ENCODE data around the gene PRRX1.

The PRRX1 gene

DNA sequence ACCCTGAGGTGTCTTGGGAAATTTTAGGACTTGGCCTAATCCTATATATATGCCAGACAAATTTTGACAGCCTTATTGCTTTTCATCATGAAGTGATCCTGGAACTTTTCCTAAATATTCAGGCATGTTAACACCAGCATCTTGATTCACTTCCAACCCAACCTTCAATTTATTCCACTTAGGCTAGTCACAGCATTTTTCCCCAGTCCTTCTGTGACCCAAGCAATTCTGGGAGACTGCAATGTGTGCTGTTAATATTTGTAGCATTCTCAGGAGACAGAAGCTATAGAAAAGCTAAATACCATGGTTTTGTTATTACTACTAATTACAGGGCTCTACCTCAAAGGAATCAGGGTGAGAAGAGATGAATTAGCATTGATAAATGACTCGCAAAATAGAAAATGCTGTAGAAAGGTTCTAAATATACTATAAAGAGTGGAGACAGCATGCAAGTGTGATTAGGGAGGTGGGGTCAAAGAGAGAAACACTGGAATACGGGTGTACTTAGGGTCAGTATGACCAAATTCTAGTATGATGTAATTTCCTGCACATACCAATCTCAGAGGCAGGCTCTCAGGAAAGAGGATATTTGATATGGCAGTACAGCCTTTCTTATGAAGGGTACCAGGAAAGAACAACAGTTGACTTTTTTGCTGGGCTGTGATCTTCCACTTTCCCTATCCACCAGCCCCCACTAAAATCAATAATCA is 29.1 kb downstream of the PRRX1 start:
- no peak for DNase-seq

DNA sequence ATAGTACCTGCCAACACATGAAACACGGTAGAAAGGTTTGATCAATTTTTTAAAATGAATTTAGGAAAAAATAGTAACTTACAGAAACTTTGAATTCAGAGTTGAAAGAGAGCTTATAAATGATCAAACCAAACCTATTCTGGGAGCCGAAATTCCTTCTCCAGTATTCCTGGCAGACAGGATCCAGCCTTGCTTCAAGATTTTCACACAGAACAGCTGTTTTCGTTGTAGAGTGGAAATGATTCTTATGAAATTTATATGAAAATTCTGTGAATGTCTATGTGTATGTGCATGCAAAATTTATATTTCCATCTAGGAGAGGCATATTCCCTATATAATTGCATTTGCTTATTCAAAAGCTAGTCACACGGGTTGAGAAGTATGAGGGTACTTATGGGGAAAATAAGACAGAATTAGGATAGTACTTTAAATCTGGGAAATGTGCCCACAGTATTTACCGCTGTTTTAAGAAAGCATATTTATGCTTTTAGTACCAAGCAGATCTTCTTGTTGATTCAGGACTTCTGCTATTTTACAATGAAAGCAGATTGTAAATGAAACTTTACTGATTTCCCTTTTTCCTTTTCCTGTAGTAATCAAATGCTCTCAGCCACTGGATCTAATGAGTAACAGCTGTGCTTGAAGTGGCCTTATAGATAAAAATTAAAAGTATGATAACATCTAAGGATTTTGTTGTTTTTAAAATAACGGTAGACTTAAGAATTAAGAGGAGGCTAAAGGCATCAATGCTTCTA is 30.4 kb downstream of the PRRX1 start:
- DNase-seq = no peak

DNA sequence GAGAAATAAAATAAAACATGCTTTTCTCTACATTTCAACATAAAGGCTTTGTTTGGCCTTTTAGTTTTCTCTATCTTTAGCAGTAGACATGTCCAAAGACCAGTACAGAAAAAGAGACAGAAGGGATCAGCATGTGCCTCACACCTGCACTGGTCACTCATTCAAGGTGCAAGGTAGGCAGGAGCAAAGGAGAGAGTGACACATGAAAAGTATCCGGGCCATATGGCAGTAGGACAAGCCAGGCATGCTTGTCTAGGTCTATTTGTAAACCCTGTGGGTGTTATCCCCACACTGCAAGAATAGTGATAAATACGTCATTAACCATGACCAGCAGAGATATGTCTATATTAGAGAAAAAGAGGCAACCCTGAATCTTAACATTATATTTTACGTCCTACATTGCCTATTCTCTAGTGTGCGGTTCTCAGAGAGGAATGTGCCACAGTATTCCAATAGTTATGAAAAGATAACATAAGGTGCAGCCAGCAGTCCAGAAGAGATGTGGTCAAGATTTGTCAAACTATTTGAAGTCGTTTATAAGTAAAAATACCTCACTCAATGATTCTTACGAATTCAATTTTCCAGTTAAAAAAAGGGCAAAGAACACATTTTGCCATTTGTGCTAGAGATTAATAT is 32.1 kb downstream of the PRRX1 start:
- DNase-seq = no peak

DNA sequence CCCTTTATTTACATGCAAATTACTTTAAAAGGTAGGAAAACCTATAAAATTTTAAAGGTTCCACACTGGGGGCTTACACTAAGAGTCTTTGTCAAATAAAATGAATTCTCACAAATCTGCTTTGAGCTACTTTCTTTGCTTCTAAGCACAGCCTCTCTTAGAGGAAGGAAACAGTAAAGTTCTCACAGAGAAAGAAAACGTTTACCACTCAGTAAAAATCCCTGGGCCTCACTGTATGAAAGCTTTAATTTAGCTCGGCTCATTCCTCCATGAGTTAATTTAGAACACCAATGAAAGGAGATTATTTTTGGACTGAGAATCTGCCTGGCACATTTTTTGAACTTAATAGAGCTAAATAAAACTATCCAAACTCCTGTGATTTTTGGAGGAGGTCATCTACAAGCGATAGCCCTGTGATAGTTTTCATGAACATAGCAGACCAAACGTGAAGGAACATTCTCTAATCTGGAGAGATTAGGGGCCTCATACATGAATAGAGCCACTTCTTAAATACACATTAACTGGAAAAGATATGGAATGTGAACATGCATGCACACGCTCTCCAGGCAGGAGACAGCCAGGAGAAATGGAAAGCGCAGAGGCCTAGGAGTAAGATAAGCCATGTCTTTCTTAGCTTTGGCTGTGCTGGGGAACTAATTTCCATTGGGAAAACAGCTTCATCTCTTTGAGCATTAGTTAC is 32.8 kb downstream of the PRRX1 start:
- no peak for DNase-seq

DNA sequence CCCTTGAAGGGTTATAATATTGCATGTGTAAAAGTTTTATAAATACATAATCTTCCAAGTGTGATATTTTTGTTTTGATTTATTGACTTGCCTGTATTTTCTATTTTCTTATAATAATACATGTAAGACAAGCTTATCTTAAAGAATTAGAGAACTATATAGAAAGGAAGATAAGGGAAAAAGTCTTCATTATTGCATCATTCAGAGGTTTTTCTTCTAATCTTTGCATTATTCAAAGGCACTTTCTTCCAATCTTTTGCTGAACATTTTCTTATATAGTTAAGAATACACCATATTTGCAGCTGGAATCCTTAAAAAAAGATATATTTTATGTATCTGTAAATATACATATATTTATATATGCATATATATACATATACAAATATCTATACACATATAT is 33.4 kb downstream of the PRRX1 start:
- no peak for DNase-seq

DNA sequence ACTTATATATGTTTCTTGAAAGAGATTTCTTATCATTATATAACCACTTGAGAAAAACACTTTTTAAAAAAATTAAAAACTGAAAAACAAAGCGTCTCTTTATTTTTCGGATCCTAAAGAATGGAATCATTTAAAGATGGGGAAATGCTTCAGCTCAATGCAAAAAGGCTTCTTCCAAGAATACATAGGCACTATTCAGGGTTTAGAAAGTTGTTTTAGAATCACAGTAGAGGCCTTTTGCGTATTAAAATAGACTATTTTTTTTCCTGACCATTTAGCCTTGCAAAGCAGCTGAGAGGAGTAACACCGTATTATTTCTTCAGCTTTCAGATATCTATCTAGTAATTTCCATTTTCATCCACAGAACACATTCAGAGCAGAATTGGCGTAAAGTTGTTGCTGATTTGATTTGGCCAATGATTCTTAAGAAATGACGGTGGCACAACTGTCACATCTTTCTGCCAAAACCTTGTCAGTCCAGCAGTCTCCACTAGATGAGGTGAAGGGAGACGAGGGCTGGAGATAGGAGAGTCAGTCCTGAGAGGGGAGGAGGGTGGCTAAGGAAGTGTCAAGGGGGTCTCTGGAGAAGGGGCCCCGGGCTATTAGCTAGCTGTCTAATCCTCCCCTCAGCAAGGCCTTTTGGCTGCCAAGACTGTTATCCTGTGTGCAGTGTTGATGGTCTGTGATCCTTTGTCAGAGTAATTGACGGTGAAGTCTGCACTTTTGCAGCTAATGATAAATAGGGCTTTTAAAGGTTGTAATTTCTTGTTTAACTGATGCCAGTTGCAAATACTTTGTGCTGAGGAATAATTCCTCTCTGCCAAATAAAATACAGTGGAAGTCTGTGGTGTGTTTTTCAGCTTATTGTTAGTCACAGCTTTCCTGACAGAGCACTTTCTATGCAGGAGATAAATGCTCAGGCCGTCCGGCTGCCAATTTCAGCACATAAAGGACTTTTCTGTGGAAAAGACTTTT is 34.7 kb downstream of the PRRX1 start:
- DNase-seq = no peak

DNA sequence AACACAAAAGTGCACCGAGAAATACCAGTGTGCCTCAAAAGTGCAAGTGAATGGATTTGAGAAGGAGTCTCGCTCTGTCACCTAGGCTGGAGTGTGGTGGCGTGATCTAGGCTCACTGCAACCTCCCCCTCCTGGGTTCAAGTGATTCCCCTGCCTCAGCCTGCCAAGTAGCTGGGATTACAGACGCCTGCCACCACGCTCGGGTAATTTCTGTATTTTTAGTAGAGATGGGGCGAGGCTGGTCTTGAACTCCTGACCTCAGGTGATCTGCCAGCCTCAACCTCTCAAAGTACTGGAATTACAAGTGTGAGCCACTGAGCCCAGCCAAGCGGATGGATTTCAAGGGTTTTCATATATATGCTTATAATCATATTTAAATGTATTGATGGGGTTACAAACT is 35.8 kb downstream of the PRRX1 start:
- no peak for DNase-seq

DNA sequence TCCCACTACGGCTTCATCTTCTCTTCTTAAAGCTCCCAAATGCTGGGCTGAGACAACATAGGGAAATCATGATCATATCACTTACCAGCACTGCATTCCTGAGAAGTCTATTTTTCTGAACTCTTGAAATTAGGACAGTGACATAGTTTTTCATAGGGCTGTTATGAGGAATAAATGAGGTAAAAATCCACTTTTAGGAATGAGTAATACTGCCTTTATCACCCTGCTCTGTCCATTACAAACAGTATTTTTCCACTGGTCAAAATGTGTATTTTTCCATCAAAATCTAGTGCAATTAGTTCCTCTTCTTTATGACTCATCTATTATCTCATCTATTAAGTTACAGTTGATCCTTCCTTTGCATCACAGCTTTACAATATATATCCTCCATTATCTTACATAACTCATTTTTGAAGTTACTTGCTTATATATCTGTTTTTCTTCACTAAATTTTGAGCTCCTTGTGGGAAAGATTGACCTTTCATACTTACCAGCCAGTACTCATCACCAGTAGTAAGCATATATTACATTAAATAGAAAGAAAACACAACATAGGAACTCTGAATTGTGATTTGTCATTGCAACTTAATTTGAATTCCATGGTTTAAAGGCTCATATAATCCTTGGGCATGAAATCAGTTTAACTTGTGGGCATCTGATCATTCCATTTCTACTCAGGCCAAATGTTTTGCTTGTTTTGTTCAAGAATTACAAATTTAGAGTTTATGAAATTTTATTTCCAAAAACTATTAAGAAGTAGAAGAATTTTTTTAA is 37.1 kb downstream of the PRRX1 start:
- DNase-seq = no peak

DNA sequence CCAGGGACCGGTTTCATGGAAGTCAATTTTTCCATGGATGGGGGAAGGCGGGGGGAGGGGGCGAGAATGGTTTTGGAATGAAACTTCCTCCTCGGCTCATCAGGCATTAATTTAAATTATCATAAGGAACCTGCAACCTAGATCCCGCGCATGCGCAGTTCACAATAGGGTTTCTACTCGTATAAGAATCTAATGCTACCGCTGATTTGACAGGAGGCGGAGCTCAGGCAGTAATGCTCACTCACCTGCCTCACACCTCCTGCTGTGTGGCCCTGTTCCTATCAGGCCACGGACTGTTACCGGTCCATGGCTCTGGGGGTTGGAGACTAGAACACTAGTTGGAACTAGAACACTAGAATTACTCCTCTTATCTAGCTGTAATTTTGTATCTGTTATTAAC is 38.0 kb downstream of the PRRX1 start:
- DNase-seq = no peak

DNA sequence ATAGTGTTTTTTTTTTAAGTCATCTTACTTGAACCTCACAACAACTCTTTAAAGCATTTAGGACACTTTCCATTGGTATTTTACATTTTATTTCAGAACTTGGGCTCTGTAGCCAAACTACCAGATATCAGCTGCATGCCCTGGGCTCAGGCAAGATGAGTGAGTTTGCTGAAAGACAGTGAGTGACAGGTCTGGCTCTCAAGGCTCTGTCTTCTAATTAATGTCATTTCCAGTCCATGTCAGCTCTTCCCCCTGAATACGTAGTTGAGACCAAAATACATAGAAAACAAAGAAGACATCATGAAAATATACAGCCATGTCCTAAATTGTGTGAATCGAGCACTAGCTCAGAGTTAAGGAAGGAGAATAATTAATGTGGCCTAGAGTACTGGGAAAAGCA is 39.7 kb downstream of the PRRX1 start:
- DNase-seq = no peak

DNA sequence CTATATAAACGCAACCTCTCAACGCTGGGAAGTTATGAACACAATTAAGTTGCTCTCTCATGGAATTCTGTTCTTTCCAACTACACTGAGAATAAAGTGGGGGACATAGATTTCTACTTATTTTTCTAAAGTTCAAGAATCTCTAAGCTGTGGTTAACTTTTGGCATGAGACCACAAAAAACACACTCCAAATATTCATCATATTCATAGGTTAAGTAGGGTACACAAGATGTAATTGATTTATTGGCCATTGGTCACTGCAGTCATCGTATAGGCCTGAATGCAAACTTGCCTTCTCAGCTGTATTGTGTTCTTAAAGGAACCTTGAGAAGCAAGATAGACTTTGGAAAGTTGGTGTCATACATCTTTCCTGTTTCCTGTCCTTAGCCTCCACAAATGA is 40.3 kb downstream of the PRRX1 start:
- DNase-seq = no peak

DNA sequence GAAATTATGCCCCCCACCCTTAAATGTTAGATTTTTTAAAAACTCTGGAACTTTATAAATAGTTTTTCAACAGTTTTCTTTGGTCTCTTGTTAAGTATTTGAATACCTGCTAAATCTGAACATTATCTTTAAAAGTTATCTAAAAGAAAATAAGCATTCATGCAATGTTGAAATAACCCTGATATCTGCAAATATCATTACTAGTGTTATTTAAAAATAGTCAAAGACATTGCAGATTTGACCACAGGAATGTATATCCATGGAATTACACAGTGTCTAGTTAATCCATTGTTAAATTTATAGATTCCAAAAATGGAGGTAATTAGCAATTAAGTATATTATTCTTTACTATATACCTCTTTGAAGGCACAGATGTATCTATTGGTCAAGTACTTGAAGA is 42.0 kb downstream of the PRRX1 start:
- DNase-seq = no peak

DNA sequence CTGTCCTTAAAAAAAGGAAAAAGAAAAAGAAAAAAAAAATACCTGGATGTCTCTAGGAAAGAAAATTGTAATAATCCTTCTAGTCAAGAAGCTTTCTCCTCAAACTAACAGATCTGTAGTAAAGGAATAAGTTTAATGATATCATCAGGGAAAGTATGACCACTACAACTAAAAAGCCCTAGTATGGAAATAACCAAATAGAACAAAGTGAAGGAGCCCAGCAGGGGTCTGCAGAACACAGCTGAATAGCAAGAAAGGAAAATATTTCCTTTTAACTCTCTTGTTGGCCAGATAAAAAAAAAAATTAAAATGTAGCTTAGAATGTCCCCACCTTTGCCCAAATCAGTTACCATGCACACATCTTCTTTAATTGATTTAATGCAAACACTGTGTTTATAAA is 43.2 kb downstream of the PRRX1 start:
- no peak for DNase-seq

DNA sequence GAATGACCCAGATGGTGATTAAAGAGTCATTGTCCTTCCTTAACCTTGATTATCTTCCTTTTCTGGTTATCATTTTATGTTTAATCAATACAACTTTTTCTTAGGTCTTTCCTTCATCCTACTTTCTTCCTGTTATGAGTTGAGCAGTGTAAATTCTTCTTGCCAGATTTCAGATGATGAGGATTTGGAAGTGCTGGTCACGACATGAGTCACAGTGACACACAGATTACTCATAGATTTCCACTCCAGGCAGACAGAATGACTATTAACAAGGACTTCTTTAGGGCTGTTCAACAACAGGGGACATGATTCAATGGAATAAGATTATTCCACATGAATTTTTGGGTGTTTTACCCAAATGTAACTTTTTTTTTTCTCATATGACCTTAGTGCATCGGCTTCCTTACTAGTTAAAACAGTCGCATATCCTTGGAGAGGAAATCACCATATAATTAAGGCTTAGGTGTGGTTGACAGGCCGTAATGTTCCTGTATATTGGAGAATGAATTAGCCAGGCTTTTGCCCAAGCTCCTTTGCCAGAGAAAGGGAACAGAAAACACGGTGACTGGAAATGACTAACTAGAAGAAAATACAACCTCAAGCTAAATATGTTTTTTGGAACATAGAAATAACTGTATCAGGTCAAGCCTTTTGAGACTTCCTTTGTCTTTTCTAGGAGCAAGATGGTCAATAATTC is 44.2 kb downstream of the PRRX1 start:
- no peak for DNase-seq

DNA sequence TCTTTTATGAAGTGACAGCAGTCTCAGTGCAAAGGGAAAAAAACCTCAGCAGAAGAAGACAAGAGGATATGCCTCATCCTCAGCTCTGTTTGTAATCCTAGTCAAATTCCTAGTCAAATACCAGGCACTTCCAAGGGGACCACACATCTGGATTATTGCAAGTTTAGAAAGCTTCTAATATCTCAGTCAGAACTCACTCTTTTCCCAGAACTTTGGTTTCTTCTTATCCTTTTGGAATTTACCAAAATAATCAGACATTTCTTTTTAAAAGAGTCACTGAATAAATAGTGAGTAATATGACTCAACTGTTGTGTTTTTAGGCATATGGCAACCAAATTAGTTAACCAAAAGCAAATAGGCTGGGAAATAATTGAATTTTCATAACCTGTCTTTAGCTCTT is 47.8 kb downstream of the PRRX1 start:
- DNase-seq = no peak

DNA sequence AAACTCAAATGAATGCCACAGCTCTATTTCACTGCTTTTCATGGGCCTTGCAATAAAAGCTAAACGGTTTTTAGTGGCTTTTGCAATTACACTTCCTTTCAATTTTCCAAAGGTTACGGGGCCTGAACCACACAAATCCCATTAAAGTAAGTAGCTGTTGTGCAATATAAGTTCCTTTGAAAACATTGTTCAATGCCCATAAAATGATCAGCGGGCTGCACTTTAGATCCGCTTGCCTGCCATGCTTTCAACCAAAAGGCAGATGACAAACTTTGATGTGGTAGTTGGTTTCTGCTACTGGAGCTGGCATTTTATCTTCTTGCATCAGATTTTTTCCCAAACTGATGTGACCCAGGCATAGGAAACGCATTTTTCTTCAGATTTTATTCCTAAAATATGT is 50.2 kb downstream of the PRRX1 start:
- no peak for DNase-seq

DNA sequence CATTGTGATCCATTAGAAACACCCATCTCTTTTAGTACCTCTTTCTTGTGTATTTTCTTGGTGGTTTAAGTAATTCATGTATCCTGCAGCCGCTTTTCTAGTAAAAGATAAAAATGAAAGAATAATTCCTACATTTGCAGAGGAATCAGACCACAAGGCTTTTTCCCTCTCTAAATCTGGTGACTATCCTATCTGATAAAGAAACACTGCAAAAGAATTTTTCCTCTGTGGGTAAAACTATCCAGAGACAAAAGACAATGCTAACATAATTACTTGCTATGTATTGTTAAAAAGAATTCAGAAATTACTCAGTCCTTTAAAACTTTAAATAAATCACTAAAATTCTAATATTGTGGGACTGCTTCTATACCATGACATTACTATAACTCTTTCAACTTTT is 51.0 kb downstream of the PRRX1 start:
- no peak for DNase-seq

DNA sequence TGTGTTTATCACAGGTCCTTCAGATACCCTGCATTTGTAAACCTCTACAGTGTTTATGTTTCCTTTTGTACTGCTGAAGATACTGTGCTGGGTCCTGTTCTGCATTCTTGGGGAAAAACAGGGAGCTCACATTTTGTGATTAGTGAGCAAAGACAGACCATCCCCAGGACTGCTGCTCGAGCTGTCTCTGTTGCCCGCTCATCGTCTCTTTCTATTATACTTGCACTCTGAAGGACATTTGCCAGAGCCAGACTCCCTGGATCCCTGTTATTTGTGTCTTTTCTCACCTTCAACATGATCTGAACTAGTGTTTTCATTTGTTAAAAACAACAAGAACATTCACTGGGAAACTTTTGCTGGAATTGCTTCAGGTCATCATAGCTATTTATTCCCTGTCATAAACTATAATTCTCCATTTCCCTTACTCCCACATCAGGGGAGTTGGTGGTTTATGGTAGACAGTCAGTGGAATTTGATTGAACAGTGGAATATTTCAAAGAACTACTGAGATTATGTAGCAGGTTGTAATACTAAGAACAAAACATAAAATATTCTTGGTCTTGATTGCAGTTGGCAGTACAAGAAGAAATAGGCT is 53.0 kb downstream of the PRRX1 start:
- no peak for DNase-seq

DNA sequence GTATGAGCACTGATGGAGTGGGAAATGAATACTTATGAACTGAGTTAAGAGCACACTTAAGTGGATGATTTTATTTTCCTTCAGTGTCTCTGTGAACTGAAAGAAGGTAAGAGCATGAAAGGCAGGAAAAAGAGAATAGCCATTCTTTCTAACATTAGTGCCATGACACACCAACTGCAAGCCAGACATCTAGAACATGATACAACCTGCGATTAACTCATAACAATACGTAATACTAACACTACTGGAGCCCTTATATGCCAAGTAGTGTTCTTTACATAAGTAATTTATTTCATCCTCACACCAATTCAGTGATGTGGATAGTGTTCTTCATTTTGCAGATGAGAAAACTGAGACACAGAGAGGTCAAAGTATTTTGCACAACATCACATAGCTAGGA is 56.7 kb downstream of the PRRX1 start:
- no peak for DNase-seq

DNA sequence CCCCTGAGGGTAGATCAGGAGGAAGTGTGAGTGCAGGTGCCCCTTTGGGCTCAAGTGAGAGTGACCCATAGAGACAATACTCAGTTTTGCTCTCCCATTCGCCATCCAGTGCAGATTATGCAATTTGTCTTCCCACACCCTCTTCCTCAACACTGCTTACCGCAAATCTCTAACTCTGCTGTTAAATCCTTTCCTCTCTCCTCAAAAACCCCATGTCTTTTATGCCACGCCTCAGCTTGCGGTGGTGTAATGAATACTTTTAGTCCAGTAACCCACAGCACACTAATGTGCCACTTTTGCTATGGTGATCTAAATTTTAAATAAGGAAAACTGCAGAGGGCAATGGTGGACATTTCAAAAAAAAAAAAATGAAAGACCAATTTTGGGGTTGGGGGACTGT is 57.7 kb downstream of the PRRX1 start:
- no peak for DNase-seq

DNA sequence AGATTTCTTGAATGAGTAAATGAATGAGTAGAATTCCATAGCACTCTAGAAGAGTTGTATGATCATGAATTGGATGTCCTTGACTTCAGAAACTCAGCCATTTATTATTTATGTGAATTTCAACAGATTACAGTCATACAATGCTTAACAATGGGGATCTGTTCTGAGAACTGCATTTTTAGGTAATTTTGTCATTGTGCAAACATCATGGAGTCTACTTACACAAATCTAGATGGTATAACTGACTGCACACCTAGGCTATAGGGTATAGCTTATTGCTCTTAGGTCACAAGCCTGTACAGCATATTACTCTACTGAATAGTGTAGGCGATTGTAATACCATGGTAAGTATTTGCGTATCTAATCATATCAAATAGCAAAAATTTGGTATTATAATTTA is 59.6 kb downstream of the PRRX1 start:
- no peak for DNase-seq

Measured in stimulated activated CD4-positive, alpha-beta T cell treated with anti-CD3 and anti-CD28 coated beads, Interleukin-4, amount 100 ng/mL, for 1 hour (primary cell).